ENCODE data around the gene KLHL12.
"Not testable (repeated sequence)": the region's sequence is repeated elsewhere in the genome, so short reads cannot be mapped to it uniquely, and the experiment has no call there.

KLHL12 gene

GRCh38 chr1:202945483-202945882, 18.4 kb upstream of the KLHL12 start:
- DNase-seq: no peak

- DNase-seq: no peak
Measured at GRCh38 chr1:202944438-202944921, 17.4 kb upstream of the KLHL12 start.

- DNase-seq: no peak
Measured at GRCh38 chr1:202942426-202942825, 15.4 kb upstream of the KLHL12 start.

- no peak for DNase-seq
Measured at GRCh38 chr1:202941372-202941771, 14.3 kb upstream of the KLHL12 start.

- no peak for DNase-seq
Measured at GRCh38 chr1:202940561-202940960, 13.5 kb upstream of the KLHL12 start.

- DNase-seq: peak; percentile 2
Measured at GRCh38 chr1:202938287-202938925, 11.4 kb upstream of the KLHL12 start.

- not testable (repeated sequence) for DNase-seq
Measured at GRCh38 chr1:202936409-202936808, 9.4 kb upstream of the KLHL12 start.

- no peak for DNase-seq
Measured at GRCh38 chr1:202935844-202936243, 8.8 kb upstream of the KLHL12 start.

- DNase-seq: no peak
Measured at GRCh38 chr1:202934755-202935154, 7.7 kb upstream of the KLHL12 start.

- no peak for DNase-seq
Measured at GRCh38 chr1:202932476-202932875, 5.4 kb upstream of the KLHL12 start.

GRCh38 chr1:202923533-202923932, 3.5 kb downstream of the KLHL12 start:
- DNase-seq: no peak

- no peak for DNase-seq
Measured at GRCh38 chr1:202919615-202920014, 7.4 kb downstream of the KLHL12 start.

- DNase-seq: no peak
Measured at GRCh38 chr1:202915146-202915545, 11.9 kb downstream of the KLHL12 start.

GRCh38 chr1:202912476-202912875, 14.6 kb downstream of the KLHL12 start:
- not testable (repeated sequence) for DNase-seq

GRCh38 chr1:202909494-202909893, 17.5 kb downstream of the KLHL12 start:
- DNase-seq: no peak

GRCh38 chr1:202908998-202909397, 18.0 kb downstream of the KLHL12 start:
- DNase-seq: no peak

GRCh38 chr1:202905331-202905730, 21.7 kb downstream of the KLHL12 start:
- DNase-seq: no peak

GRCh38 chr1:202903808-202904207, 23.2 kb downstream of the KLHL12 start:
- not testable (repeated sequence) for DNase-seq

GRCh38 chr1:202901555-202901954, 25.5 kb downstream of the KLHL12 start:
- no peak for DNase-seq

- DNase-seq: no peak
Measured at GRCh38 chr1:202892501-202892900, 34.5 kb downstream of the KLHL12 start.

GRCh38 chr1:202890392-202890791, 36.6 kb downstream of the KLHL12 start:
- no peak for DNase-seq

- DNase-seq: peak; percentile 92
Measured at GRCh38 chr1:202888531-202889360, 38.3 kb downstream of the KLHL12 start, which contains the start of gene RABIF. TSS of gene RABIF (minus strand) at chr1:202889149. CDS start at chr1:202889098, 51 bp downstream.

- peak; percentile 20 for DNase-seq
Measured at GRCh38 chr1:202888221-202888530, 38.9 kb downstream of the KLHL12 start.

- DNase-seq: no peak
Measured at GRCh38 chr1:202880961-202881460, 46.0 kb downstream of the KLHL12 start.

Measured in GF-D8 (cell line).